Measurements from ENCODE around the gene NDUFA1.

- TF ChIP-seq ETV6 (CRISPR knock-in tag; conservative IDR thresholded peaks at IDR 0.05) (no peak), SRF (IDR thresholded peaks at IDR 0.05; ENCODE audit: low read depth, low read length) (no peak), SMARCC2 (IDR thresholded peaks at IDR 0.05) (no peak), CTCF (CRISPR knock-in tag; IDR thresholded peaks at IDR 0.05) (no peak), ZSCAN25 (CRISPR knock-in tag; IDR thresholded peaks at IDR 0.05) (no peak), POLR2AphosphoS5 (IDR thresholded peaks at IDR 0.05; ENCODE audit: low read depth, low read length) (no peak), ZNF513 (CRISPR knock-in tag; conservative IDR thresholded peaks at IDR 0.05) (no peak), ZBTB1 (CRISPR knock-in tag; IDR thresholded peaks at IDR 0.05; ENCODE audit: borderline replicate concordance) (no peak), ZNF143 (CRISPR knock-in tag; IDR thresholded peaks at IDR 0.05) (no peak)
These were observed 44.7 kb downstream of the NDUFA1 start for GRCh38 chrX:119916310-119916709.

Data from HepG2 (cell line).